Right ventricle myocardium inferior (tissue), 1 donor: ENCODE data around the gene FNBP1. TPM values are rescaled to one million over a fixed set of nuclear protein-coding genes. Genes with fewer than 3 reads are reported as not detected.
"Not testable (repeated sequence)": the region's sequence is repeated elsewhere in the genome, so short reads cannot be mapped to it uniquely, and the experiment has no call there.

Experiments used
- ATAC-seq: fragments of 200-7000 bp; cut with Tn5 transposase; one replicate; pipeline ENCODE4 v1.9.1; 2020; ENCODE audit warnings: mild to moderate bottlenecking, moderate library complexity
- DNase-seq: peaks from one replicate; pipeline ENCODE4 v3.0.0; 2021; ENCODE audit errors: missing footprints
- intact Hi-C: fragments of 100-400 bp; cut with DNase I; formaldehyde crosslinking; loops from one replicate; pipeline ENCODE4 v1.11.0; 2022
- total RNA-seq: library from RNA; stranded (reverse); fragmentation: NEBNext Ultra II Directional; extraction: Animal tissue kit (Norgen Biotek cat#: 25700); gene quantifications from one replicate; pipeline ENCODE4 v1.2.1, GENCODE V29; 2021
- donor health status: DM: no; HTN: yes; CAD: no; lungs with severe emphysema.

FNBP1 gene
- total RNA-seq, 1 donor from 2014 or later, result 24.2 TPM

DNA sequence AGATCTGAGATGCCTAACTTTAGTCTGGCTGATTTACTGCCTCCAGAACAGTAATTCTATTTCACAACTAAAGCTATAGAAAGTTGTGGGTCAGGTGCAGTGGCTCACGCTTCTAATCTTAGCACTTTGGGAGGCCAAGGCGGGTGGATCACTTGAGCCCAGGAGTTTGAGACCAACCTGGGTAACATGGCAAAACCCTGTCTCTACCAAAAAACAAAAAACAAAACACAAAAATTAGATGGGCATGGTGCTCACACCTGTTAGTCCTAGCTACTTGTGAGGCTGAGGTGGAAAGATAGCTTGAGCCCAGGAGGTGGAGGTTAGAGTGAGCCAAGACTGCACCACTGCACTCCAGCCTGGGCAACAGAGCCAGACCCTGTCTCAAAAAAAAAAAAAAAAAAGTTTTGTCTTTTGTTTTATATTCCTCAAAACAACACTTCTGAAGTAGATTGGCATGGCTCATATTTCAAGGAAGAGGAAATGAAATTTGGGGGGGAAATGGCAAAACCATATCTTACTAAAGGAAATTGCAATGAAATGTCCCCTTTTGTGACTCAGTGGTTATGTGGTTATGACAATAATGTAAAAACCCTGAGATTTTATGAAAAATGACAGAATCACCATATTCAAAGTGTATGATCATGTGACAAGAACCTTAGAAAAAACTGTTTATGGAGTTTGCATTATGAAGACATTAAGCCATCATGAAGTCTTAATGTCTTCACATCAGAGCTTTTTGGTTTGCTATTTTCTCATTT lies 16.2 kb downstream of the FNBP1 start:
- no peak for DNase-seq
- intact Hi-C loops, result no loop called here
- no peak for ATAC-seq

DNA sequence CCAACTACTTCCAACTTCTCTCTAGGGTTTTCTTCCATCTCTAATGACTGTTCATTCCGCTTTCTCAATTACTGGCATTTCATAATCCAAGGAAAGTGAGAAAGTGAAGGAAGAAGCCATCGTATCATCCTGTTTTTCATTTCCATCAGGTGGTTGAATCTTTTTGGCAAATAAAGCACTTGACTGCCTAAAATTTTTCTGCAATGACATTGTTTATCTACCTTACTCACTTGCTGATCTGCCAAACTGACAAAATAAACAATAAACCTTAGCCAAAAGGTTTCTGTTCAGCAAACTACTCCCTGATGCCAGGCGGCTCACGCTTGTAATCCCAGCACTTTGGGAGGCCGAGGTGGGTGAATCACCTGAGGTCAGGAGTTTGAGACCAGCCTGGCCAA lies 18.4 kb downstream of the FNBP1 start:
- ATAC-seq (no peak), DNase-seq (no peak)
- intact Hi-C loops, result no loop called here

DNA sequence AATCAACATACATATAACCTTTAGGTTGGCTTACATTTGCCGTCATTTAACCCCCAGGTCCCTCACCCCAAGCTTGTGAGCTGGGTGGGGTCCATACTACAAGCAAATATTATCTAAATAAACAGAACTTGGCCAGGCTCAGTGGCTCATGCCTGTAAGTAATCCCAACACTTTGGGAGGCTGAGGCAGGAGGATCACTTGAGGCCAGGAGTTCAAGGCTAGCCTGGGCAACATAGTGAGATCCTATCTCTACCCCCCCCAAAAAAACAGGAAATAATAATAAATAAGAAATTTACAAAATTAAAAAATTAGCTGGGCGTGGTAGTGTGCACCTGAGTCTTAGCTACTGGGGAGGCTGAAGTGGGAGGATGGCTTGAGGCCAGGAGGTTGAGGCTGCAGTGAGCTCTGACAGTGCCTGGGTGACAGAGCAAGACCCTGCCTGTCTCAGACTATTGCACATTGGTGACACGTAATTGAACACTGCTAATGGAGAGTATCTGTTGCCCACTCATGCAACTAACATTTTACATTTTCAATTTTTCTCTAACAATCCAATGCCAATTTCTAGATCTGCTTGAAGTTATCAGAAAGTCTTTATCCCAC lies 18.9 kb downstream of the FNBP1 start:
- DNase-seq, result no peak
- intact Hi-C loops, result no loop called here
- no peak for ATAC-seq

DNA sequence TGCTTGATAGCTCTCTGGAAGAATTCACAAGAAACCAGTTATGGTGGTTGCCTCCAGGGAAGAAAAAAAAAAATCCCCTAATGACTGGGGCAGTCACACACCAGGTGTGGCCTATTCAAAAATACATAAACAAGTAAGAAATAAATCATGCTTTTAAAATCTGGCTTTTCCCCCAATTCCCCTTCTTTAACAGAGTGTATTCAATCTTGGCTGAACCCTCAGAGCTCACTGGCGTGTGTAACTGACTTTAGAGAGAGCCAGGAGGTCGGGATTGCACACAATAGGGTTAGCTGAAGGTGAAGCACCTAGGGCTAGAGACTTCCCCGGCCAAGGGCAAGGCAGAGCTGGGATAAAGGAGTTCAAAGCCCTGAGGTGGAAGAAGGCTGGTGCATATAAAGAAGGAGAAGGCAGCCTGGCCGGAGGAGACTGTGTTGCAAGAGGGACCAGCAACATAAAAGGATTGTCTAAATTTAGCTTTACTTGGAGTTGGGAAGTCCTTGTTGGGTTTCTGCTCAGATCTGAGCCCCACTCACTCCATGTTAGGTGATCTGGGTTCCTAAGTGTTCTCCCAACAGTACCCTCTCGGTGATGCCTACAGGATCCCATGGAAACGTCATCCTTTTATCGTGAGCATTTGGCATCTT lies 19.7 kb downstream of the FNBP1 start:
- DNase-seq (no peak), ATAC-seq (no peak)
- intact Hi-C loops, result no loop called here

DNA sequence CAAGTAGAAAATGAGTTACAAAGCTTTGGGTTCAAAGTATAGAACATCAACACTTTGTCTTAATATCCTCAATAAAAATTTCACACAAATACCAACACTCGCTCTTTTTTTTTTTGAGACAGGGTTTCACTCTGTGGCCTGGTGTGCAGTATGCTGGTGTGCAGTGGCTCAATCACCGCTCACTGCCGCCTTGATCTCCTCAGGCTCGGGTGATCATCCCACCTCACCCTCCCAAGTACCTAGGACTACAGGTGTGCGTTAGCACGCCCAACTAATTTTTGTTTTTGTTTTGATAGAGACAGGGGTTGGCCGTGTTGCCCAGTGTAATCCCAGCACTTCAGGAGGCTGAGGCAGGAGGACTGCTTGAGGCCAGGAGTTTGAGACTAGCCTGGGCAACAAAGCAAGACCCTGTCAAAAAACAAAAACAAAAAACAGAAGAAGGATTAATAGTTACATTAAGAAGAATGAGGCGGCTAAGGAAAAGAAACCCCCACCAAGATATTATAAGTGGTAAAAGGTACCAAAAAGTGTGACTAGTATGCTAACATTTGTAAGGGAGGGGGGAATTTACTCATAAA lies 20.3 kb downstream of the FNBP1 start:
- ATAC-seq (no peak), DNase-seq (no peak)
- intact Hi-C loops, result no loop called here

DNA sequence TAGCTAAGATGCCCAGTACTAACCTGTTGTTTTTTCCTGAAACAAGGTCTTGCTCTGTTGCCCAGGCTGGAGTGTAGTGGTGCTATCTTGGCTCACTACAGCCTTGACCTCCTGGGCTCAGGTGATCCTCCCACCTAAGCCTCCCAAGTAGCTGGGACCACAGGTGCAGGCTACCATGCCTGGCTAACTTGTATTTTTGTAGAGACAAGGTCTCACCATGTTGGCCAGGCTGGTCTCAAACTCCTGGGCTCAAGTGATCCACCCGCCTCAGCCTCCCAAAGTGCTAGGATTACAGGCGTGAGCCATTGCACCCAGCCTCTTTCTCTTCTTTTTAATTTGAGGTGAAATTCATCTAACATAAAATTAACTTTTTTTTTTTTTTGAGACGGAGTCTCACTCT lies 21.1 kb downstream of the FNBP1 start:
- DNase-seq, intact Hi-C loops, ATAC-seq: not testable (repeated sequence)

DNA sequence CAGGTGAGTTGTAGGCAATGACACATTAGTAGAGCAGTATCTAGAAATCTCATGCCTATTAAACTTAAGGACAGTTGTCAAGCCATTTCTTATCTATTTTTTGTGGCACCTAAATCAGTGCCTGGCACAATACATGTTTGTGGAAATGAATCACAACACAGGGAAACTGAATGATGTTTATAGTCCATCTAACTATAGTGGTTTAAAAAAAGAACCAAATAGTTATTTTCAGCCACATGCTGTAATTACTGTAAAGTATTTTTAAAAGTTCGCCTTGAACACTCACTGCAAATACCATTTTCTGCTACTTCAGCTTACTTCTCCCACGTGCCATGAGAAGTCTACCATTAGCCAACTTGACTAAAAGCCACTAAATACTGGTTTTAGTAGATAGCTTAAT lies 21.9 kb downstream of the FNBP1 start:
- intact Hi-C loops, result no loop called here
- DNase-seq, result no peak
- no peak for ATAC-seq

DNA sequence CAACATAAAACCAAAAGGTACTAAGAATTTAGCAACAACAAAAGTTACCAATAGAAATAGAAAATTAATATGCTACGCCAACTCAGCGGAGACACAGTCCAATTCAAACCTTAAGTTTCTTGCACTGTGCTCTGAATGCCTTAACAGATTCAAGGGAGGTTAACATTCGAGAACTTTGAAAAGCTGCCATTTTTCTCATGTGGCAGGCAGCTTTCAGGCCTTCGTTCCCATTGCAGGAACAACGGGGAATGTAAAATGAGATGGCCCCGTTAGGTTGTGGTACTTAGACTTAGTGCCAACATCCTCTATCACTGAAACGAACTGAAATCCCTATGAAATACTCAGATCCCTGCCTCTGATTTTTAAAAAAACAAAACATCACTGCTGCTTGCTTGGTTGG lies 22.4 kb downstream of the FNBP1 start:
- DNase-seq (no peak), ATAC-seq (no peak)
- intact Hi-C loops, result no loop called here

DNA sequence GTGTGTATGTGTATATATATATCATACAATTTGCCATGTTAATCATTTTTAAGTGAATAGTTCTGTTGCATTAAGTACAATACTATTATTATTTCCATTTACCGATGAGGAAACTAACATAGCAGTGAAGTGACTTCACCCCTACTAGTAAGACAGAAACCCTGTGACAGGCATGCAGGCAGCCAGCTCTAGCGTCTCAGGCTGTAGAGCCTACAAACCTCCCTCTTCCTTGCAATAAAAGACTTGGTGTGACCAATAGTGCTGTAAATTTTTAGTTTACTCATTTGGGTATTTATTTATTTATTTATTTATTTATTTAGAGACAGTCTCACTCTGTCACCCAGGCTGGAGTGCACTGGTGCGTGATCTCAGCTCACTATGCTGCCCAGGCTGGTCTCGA lies 24.7 kb downstream of the FNBP1 start:
- intact Hi-C loops, result no loop called here
- no peak for ATAC-seq
- no peak for DNase-seq

DNA sequence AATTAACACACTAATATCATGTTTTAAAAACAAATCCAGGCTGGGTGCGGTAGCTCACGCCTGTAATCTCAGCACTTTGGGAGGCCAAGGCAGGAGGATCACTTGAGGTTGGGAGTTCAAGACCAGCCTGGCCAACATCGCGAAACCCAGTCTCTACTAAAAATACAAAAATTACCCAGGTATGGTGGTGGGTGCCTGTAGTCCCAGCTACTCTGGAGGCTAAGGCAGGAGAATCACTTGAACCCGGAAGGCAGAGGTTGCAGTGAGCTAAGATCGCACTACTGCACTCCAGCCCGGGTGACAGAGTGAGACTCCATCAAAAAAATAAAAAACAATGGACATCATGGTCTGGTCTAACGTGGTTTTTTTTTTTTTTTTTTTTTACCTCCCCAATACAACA lies 25.5 kb downstream of the FNBP1 start:
- DNase-seq, ATAC-seq, intact Hi-C loops: not testable (repeated sequence)

DNA sequence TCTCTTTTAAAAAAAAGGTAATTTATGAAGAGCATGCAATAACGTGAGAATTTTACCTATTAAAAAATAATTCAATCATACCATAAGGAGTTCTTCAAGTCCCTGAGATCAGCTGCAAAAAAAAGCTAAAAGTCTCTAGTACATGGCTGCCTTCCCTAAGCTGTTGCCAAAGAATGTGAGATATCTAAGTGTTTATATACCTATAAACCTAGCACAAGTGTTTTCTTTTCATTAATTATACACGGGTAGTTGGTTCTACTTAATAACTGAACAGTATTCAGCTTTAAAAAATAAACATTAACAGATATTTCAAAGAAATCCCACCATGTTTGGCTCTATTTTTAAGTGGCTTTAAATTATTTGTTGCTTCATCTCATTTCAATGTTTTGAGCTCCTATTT lies 25.9 kb downstream of the FNBP1 start:
- intact Hi-C loops, result no loop called here

DNA sequence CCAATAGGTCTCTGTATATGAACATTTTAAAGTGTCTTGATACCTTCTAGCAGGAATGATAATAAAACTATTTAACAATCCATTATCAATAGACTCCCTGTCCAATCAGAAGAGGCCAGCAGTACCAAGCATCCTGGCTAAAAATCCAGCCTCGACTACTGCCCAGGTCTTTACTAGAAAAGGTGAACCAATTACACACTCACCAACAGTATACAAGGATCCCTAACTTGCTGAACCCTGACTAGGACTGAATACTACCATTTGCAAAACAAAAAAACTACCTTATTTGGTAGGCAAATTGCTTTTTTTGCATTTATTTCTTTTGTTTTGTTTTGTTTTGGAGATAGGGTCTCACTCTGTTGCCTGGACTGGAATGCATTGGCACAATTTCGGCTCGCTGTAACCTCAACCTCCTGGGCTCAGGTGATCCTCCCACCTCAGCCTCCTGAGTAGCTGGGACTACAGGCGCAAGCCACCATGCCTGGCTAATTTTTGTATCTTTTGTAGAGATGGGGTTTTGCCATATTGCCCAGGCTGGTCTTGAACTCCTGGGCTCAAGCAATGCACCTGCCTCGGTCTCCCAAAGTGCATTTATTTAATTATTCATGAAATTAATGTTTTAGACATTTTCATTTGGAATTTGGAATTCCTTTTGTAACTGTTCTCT lies 27.5 kb downstream of the FNBP1 start:
- DNase-seq (no peak), ATAC-seq (no peak)
- intact Hi-C loops, result no loop called here

More for the DNA sequence above, 25.9 kb downstream of the FNBP1 start:
- DNase-seq (no peak), ATAC-seq (no peak)

DNA sequence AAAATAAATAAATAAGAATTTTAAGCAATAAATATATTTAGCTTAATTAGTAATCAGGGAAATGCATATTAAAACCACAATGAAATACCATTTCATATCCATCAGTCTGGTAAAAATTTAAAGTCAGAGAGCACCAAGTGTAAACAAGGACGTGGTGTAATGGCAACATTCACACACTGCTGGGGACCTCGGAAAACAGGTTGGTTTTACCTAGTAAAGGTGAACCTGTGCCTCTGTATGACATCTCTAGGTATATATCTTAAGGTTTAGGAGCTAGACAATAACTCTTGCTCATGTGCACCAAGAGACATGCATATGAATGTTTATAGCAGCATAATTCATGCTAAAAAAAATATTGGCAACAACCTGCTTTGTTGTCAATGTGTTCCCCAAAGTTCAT lies 29.7 kb downstream of the FNBP1 start:
- DNase-seq (no peak), ATAC-seq (no peak)
- intact Hi-C loops, result no loop called here

DNA sequence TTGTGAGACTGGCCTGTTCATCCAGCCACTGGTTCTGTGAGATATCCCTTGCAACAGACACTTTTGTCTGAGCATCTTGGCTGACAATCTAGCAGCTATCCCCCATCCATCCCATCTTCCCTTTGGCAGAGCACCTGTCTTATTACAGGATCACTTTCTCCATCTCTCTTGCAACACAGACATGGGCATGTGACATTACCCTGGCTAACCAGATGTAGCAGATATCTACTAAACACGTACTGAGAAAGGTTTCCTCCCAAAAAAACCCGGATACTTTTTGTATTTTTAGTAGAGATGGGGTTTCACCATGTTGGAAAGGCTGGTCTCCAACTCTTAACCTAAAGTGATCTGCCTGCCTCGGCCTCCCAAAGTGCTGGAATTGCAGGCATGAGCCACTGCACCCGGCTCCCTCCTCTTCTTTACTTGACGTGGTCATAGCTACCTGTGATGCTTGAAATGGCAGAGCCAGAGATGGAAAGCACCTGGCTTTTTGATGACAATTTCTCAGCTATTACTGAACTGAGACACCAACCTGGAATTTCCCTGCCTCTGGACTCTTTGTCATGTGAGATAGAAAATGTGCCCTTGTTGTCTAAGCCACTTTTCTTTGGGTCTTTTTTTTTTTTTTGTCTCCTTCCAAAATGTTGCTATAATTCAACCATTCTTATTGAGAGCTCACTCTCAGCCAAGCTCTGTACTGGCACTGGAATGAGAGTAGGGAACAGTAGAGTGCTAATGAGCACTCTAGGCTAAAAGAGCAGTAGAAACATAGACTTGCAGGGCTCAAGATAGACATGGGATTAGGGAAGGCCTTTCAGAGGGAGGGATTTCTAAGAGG lies 32.6 kb downstream of the FNBP1 start:
- intact Hi-C loops, result no loop called here
- ATAC-seq (no peak), DNase-seq (no peak)

DNA sequence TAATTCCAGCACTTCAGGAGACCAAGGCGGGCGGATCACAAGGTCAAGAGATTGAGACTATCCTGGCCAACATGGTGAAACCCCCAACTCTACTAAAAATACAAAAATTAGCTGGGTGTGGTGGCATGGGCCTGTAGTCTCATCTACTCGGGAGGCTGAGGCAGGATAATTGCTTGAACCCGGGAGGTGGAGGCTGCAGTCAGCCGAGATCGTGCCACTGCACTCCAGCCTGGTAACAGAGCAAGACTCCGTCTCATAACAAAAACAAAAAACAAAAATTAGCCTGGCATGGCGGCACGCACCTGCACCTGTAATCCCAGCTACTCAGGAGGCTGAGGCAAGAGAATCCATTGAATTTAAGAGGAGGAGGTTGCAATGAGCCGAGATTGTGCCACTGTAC lies 33.4 kb downstream of the FNBP1 start:
- DNase-seq, ATAC-seq, intact Hi-C loops: not testable (repeated sequence)

DNA sequence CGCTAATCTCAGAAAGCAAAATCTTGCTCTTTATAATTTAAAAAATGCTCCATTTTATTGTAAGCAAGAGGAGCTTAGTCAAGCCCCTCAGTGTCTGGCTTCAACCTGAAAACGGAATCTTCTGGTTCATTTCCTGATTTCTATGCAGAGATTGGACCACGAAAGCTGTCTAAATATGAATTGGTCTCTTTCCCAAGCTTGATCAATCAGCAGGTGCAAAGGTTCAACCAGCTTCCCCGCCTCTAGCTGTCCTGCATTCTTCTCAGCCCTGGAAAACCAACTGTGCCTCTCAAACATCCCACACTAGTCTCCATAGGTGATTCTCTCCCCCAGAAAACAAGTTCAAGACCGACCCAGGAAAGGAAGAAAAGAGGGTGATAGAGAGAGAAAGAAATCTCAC lies 34.5 kb downstream of the FNBP1 start:
- DNase-seq (no peak), ATAC-seq (no peak)
- intact Hi-C loops, result no loop called here

DNA sequence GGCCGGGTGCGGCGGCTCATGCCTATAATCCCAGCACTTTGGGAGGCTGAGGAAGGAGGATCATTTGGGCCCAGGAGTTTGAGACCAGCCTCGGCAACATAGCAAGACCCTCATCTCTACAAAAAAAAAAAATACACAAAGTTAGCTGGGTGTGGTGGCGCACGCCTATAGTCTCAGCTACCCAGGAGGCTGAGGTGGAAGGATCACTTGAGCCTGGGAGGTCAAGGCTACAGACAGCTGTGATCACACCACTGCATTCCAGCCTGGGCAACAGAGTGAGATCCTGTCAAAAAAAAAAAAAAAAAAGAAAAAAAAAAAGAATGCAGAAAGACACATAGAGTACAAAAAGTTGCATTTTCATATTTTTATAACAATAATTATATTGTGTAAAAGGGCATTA lies 36.0 kb downstream of the FNBP1 start:
- DNase-seq, ATAC-seq, intact Hi-C loops: not testable (repeated sequence)

DNA sequence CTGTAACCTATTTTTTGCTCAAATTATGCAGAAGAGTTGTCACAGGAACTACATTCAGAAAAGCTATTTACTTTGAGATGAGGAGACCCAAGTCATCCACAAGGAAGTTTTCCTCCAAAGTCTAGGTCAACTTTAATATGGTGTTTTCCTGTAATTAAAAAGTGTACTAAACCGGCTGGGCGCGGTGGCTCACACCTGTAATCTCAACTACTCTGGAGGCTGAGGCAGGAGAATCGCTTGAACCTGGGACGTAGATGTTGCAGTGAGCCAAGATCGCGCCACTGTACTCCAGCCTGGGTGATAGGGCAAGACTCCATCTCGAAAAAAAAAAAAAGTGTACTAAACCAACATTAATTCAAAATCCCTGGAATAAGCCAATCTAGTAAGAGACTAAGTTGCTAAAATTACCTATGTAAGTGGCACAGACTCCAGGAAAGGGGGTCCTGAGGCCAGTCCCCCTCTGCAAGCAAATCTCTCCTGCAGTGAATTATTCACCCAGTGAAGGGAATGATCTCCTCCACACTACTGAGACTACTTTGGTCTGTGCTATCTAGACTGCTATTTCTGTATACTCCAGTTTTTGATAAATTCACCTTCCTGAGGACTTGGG lies 38.9 kb downstream of the FNBP1 start:
- DNase-seq (no peak), ATAC-seq (no peak)
- intact Hi-C loops, result no loop called here
